K562 (cell line): ENCODE measurements around the gene DYSF. TPM values are rescaled to one million over a fixed set of nuclear protein-coding genes. Genes with fewer than 3 reads are reported as not detected.

Source experiments
- ATAC-seq: fragments of 200-7000 bp; cut with Tn5 transposase; 3 replicates; pipeline ENCODE4 v1.9.1; 2020; ENCODE audit warnings: moderate library complexity
- BruUV-seq: library from RNA; stranded (reverse); fragments of 400-500 nt; replicated peaks from 2 replicates; lab custom pipeline; 2021; lab: Mats Ljungman, UMichigan
- CTCF ChIA-PET: fragments of 300-600 bp; formaldehyde crosslinking; extraction: SDS; loops from one replicate; lab custom pipeline; 2021; ENCODE audit warnings: low intra/inter-chr PET ratio; lab: Yijun Ruan, JAX
- POLR2A ChIA-PET: fragments of 300-600, 350-650 bp; sonication (Branson Sonifier 250); formaldehyde crosslinking; extraction: SDS; loops from one replicate; lab custom pipeline; 2021; ENCODE audit warnings: antibody characterized with exemption, inconsistent platforms; lab: Yijun Ruan, JAX
- DNase-seq, 4 experiments: peaks; one replicate each; pipeline versions ENCODE4 v3.0.0 to v3.0.0-alpha.2; 2011 to 2018; ENCODE audit warnings: low spot score in 3 of 4, mixed read lengths in 3 of 4; ENCODE audit errors: extremely low read depth in 1 of 4
- FAIRE-seq: peaks from 2 replicates; lab custom pipeline; 2011; peaks lifted over from hg19 to GRCh38; lab: Jason Lieb, UNC
- H2AFZ ChIP-seq: 2 replicates; pipeline ENCODE4 v1.6.0; 2011; ENCODE audit warnings: low read depth, low read length, control low read depth, inconsistent platforms
- H3K27ac ChIP-seq: fragments of 200-600 bp; 3 replicates; pipeline ENCODE4 v1.8.0; 2011; ENCODE audit warnings: low read depth, mild to moderate bottlenecking, control low read depth, inconsistent platforms, low read length, moderate library complexity, mixed read lengths; ENCODE audit errors: extremely low read depth
- H3K27me3 ChIP-seq, 2 experiments: fragments of 300-600 bp in 1 of 2; 2 replicates in 1 of 2; 3 replicates in 1 of 2; pipeline versions ENCODE4 v1.6.0 to v1.8.0; 2011; ENCODE audit warnings: inconsistent platforms in 2 of 2, low read length in 2 of 2, mild to moderate bottlenecking in 1 of 2, mixed read lengths in 1 of 2, moderate library complexity in 1 of 2; ENCODE audit not compliant: control insufficient read depth in 2 of 2, insufficient read depth in 2 of 2
- H3K36me3 ChIP-seq: fragments of 300-600 bp; 3 replicates; pipeline ENCODE4 v1.8.0; 2011; ENCODE audit warnings: mild to moderate bottlenecking, low read length, inconsistent platforms; ENCODE audit not compliant: control insufficient read depth, insufficient read depth
- H3K4me1 ChIP-seq, 2 experiments: fragments of 200-600 bp in 1 of 2; replicated peaks in 1 of 2; 2 replicates in 1 of 2; 3 replicates in 1 of 2; pipeline versions ENCODE4 v1.5.1 to v1.8.0; 2011; ENCODE audit warnings: inconsistent platforms in 2 of 2, low read length in 2 of 2, mild to moderate bottlenecking in 1 of 2, mixed read lengths in 1 of 2, moderate library complexity in 1 of 2; ENCODE audit not compliant: control insufficient read depth in 2 of 2, insufficient read depth in 2 of 2
- H3K4me2 ChIP-seq: 2 replicates; pipeline ENCODE4 v1.6.1; 2011; ENCODE audit warnings: low read length, control low read depth, inconsistent platforms, mixed read lengths; ENCODE audit not compliant: insufficient read depth
- H3K4me3 ChIP-seq: fragments of 200-600 bp; sonication (generic), shearing (Covaris generic); 2 replicates; pipeline ENCODE4 v1.5.1; 2016; ENCODE audit warnings: control low read depth, inconsistent platforms
- H3K79me2 ChIP-seq: fragments of 200-600 bp; 3 replicates; pipeline ENCODE4 v1.8.0; 2011; ENCODE audit warnings: low read length, inconsistent platforms; ENCODE audit not compliant: control insufficient read depth, insufficient read depth
- H3K9ac ChIP-seq, 2 experiments: 2 replicates each; pipeline versions ENCODE4 v1.6.0 to v1.6.1; 2011; ENCODE audit warnings: low read depth in 2 of 2, low read length in 2 of 2, control low read depth in 1 of 2, inconsistent platforms in 1 of 2, mild to moderate bottlenecking in 1 of 2, mixed read lengths in 1 of 2; ENCODE audit not compliant: insufficient read depth in 1 of 2
- H3K9me1 ChIP-seq: one replicate; pipeline ENCODE4 v1.6.0; 2011; ENCODE audit warnings: inconsistent platforms, mild to moderate bottlenecking, low read length, moderate library complexity; ENCODE audit not compliant: control insufficient read depth, insufficient read depth
- H3K9me3 ChIP-seq: replicated peaks from 2 replicates; pipeline ENCODE4 v1.5.1; 2011; ENCODE audit warnings: low read depth, low read length, inconsistent platforms; ENCODE audit not compliant: control insufficient read depth, insufficient read depth
- H4K20me1 ChIP-seq: replicated peaks from 2 replicates; pipeline ENCODE4 v1.6.1; 2011; ENCODE audit warnings: low read length, inconsistent platforms, mixed read lengths; ENCODE audit not compliant: control insufficient read depth, insufficient read depth
- BHLHE40 ChIP-seq: IDR thresholded peaks from 2 replicates; pipeline ENCODE4 v1.6.1; 2011; ENCODE audit warnings: low read length, improper control_type of control experiment
- EZH2 ChIP-seq: IDR thresholded peaks from 2 replicates; pipeline ENCODE4 v1.6.1; 2012; ENCODE audit warnings: low read depth, mild to moderate bottlenecking, inconsistent platforms, low read length, borderline replicate concordance
- GTF2F1 ChIP-seq: IDR thresholded peaks from 2 replicates; pipeline ENCODE4 v1.6.1; 2011; ENCODE audit warnings: low read depth, low read length, improper control_type of control experiment
- HNRNPLL ChIP-seq: fragments of 200-400 bp; formaldehyde crosslinking; IDR thresholded peaks from 2 replicates; pipeline ENCODE4 v1.6.1; 2017; ENCODE audit warnings: low read length, low read depth, mild to moderate bottlenecking; ENCODE audit not compliant: poor library complexity, severe bottlenecking
- L3MBTL2 ChIP-seq: fragments of 450-650 bp; IDR thresholded peaks from 2 replicates; pipeline ENCODE4 v1.6.1; 2016; ENCODE audit warnings: mild to moderate bottlenecking, moderate library complexity
- MBD1 ChIP-seq: fragments of 250-450 bp; sonication (Bioruptor Pico); IDR thresholded peaks from 2 replicates; pipeline ENCODE4 v1.8.0; 2022; ENCODE audit warnings: inconsistent platforms
- MIER1 ChIP-seq: fragments of 450-650 bp; IDR thresholded peaks from 2 replicates; pipeline ENCODE4 v1.6.1; 2016; ENCODE audit warnings: antibody characterized with exemption, mild to moderate bottlenecking, low read depth
- PCBP2 ChIP-seq: fragments of 200-400 bp; formaldehyde crosslinking; IDR thresholded peaks from 2 replicates; pipeline ENCODE4 v1.6.1; 2018; ENCODE audit warnings: low read length, low read depth, mild to moderate bottlenecking, moderate library complexity; ENCODE audit not compliant: poor library complexity, severe bottlenecking
- POLR2H ChIP-seq: IDR thresholded peaks from 2 replicates; pipeline ENCODE4 v1.6.1; 2016; ENCODE audit warnings: missing genetic modification characterization, low read depth, mild to moderate bottlenecking, control low read depth, missing compliant biosample characterization, moderate library complexity
- POU5F1 ChIP-seq: fragments of 150-350 bp; IDR thresholded peaks from 2 replicates; pipeline ENCODE4 v1.6.1; 2014; ENCODE audit warnings: borderline replicate concordance, low read length, low read depth, mild to moderate bottlenecking; ENCODE audit not compliant: partially characterized antibody
- PTTG1 ChIP-seq: fragments of 450-650 bp; IDR thresholded peaks from 2 replicates; pipeline ENCODE4 v1.6.1; 2016; ENCODE audit warnings: low read depth, mild to moderate bottlenecking, missing genetic modification characterization, missing compliant biosample characterization
- SRF ChIP-seq, 2 experiments: fragments of 250-450, 450-650 bp in 1 of 2; sonication (Bioruptor Pico) in 1 of 2; sonication (generic) in 1 of 2; formaldehyde crosslinking; IDR thresholded peaks; 2 replicates each; pipeline versions ENCODE4 v1.5.0 to v1.5.1; 2020 to 2022; ENCODE audit warnings: mild to moderate bottlenecking in 1 of 2, missing genetic modification reagents in 1 of 2
- ZBTB12 ChIP-seq: fragments of 250-450 bp; sonication (Bioruptor Pico); IDR thresholded peaks from 2 replicates; pipeline ENCODE4 v1.4.0; 2020
- WGBS: fragments of 100-300 bp; shearing (Covaris generic); methylation state at CpG from one replicate; pipeline ENCODE4 v1.1.6; 2016; ENCODE audit warnings: low coverage, mixed read lengths; ENCODE audit not compliant: insufficient coverage; ENCODE audit errors: missing lambda C conversion rate; 5-methylcytosine and 5-hydroxymethylcytosine counted together
- in situ Hi-C: fragments of 300-500 bp; cut with MboI; formaldehyde crosslinking; loops from 4 replicates; pipeline ENCODE4 v1.15.0; 2018; ENCODE audit warnings: inconsistent platforms, mixed read lengths
- intact Hi-C: fragments of 100-400 bp; cut with micrococcal nuclease; formaldehyde crosslinking; loops from 2 replicates; pipeline ENCODE4 v1.14.2; 2022
- polyA plus RNA-seq, 8 experiments: library from polyadenylated mRNA; depleted of rRNA in 4 of 8; stranded (reverse) in 5 of 8; unstranded in 3 of 8; fragments of >200 nt; fragmentation: Nextera tagmentation in 2 of 8; fragmentation: Illumina TruSeq in 1 of 8; extraction: Ambion mirVana in 2 of 8; extraction: Trizol in 1 of 8; gene quantifications; 2 replicates each; pipeline versions ENCODE4 v1.2.1 to v1.2.3, GENCODE V29; 2011 to 2014; ENCODE audit warnings: inconsistent platforms in 1 of 8, missing spikeins in 1 of 8
- total RNA-seq, 7 experiments: library from RNA; depleted of rRNA in 6 of 7; stranded (reverse); fragments of >200 nt in 6 of 7; fragmentation: Illumina TruSeq in 2 of 7; extraction: Trizol in 2 of 7; gene quantifications; 2 replicates each; pipeline versions ENCODE4 v1.2.1 to v1.2.3, GENCODE V29; 2011 to 2021; ENCODE audit warnings: low replicate concordance in 1 of 7
- TF ChIP-seq, protein P1 (sequence below), 2 experiments: fragments of 150-350 bp in 1 of 2; IDR thresholded peaks; 2 replicates each; pipeline ENCODE4 v1.6.1; 2012 to 2016; ENCODE audit warnings: low read depth in 2 of 2, low read length in 2 of 2, mild to moderate bottlenecking in 1 of 2, moderate library complexity in 1 of 2
- TF ChIP-seq, protein P2 (sequence below): fragments of 250-450 bp; sonication (Bioruptor Pico); IDR thresholded peaks from 2 replicates; pipeline ENCODE4 v1.8.0; 2021; ENCODE audit warnings: moderate library complexity, mild to moderate bottlenecking, inconsistent platforms
- TF ChIP-seq, protein P3 (sequence below): fragments of 250-450 bp; sonication (Bioruptor Pico); IDR thresholded peaks from 2 replicates; pipeline ENCODE4 v1.6.1; 2021; ENCODE audit warnings: mild to moderate bottlenecking

DYSF gene
- total and polyA plus RNA-seq, 9 of the 15 experiments (the other 6 are each of a cell fraction or from before 2014, with no cell fraction given), result 0.01 to 0.80 (median 0.29) TPM

DNA sequence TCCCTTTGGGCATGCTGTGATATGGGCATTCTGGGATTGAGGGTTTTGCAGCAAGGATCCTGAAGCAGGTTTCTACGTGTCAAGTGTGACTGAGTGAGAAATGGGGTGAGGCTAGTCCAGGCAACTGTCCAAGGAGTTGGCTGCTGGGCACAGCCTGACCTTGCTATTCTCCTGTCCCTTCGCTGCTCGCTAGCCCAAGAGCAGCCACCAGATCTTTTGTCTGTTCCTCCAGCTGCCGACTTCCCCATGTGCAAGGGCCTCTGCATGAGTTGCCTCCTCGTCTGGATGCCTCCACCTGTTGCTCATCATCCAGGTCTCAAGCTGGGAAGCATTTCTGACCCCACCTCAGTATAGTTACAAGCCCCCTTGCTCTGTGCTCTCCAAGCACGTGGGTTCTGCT, 71.1 kb downstream of the DYSF start:
- Histone ChIP-seq H3K27ac (no peak overlapping the region), H2AFZ (no peak overlapping the region), H3K27me3 (peaks cover 14 to 53% of the 10 kb centered on the region in 2 experiments; a peak in 4 of 5 replicates), H3K36me3 (no peaks in the 10 kb centered on the region), H3K9ac (no peak overlapping the region), H4K20me1 (0 out of 2 replicates have a peak, but pooled peaks cover 12% of the 10 kb centered on the region), H3K4me3 (no peak overlapping the region), H3K9me1 (no peaks in the 10 kb centered on the region), H3K4me1 (no peaks in the 10 kb centered on the region), H3K4me2 (no peak overlapping the region), H3K79me2 (no peaks in the 10 kb centered on the region), H3K9me3 (no peaks in the 10 kb centered on the region)
- intact Hi-C loops, result no loop called here
- DNase-seq (no peak), FAIRE-seq (no peak), ATAC-seq (no peak)
- ChIA-PET POLR2A (interaction anchor here (0.6 to 1.2 kb wide), 2 partner anchors 20 to 42 kb away, joined by 3 to 5 read pairs; no protein-coding TSS in a partner anchor), CTCF (no interaction called here)
- in situ Hi-C loops, result no loop called here
- WGBS, result 4% methylated on average over 6 of the region's 6 CpGs
- no TSS peak for BruUV-seq
- TF ChIP-seq POU5F1 (no peak), MBD1 (CRISPR knock-in tag) (no peak), EZH2 (no peak), POLR2H (tag) (no peak), PCBP2 (no peak), PTTG1 (tag) (no peak), GTF2F1 (no peak), SRF (CRISPR knock-in tag; IDR thresholded peaks at IDR 0.05) (no peak), HNRNPLL (no peak), MIER1 (no peak), BHLHE40 (no peak), L3MBTL2 (no peak), ZBTB12 (no peak)
- TF ChIP-seq, protein P1, sequence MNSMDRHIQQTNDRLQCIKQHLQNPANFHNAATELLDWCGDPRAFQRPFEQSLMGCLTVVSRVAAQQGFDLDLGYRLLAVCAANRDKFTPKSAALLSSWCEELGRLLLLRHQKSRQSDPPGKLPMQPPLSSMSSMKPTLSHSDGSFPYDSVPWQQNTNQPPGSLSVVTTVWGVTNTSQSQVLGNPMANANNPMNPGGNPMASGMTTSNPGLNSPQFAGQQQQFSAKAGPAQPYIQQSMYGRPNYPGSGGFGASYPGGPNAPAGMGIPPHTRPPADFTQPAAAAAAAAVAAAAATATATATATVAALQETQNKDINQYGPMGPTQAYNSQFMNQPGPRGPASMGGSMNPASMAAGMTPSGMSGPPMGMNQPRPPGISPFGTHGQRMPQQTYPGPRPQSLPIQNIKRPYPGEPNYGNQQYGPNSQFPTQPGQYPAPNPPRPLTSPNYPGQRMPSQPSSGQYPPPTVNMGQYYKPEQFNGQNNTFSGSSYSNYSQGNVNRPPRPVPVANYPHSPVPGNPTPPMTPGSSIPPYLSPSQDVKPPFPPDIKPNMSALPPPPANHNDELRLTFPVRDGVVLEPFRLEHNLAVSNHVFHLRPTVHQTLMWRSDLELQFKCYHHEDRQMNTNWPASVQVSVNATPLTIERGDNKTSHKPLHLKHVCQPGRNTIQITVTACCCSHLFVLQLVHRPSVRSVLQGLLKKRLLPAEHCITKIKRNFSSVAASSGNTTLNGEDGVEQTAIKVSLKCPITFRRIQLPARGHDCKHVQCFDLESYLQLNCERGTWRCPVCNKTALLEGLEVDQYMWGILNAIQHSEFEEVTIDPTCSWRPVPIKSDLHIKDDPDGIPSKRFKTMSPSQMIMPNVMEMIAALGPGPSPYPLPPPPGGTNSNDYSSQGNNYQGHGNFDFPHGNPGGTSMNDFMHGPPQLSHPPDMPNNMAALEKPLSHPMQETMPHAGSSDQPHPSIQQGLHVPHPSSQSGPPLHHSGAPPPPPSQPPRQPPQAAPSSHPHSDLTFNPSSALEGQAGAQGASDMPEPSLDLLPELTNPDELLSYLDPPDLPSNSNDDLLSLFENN (IDR thresholded peaks at IDR 0.05; ENCODE audit: low read depth in 2 of 2, low read length in 2 of 2), result no peak
- TF ChIP-seq, protein P2, sequence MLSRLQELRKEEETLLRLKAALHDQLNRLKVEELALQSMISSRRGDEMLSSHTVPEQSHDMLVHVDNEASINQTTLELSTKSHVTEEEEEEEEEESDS (CRISPR knock-in tag), result no peak
- TF ChIP-seq, protein P3, sequence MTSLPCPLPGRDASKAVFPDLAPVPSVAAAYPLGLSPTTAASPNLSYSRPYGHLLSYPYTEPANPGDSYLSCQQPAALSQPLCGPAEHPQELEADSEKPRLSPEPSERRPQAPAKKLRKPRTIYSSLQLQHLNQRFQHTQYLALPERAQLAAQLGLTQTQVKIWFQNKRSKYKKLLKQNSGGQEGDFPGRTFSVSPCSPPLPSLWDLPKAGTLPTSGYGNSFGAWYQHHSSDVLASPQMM (CRISPR knock-in tag), result no peak
